HL-60 (cell line): ENCODE data around the gene FAM120AOS.

Source experiments
- GABPA ChIP-seq: IDR thresholded peaks from 2 replicates; pipeline ENCODE4 v1.6.1; 2012; ENCODE audit warnings: low read depth
- POLR2AphosphoS5 ChIP-seq: IDR thresholded peaks from 2 replicates; pipeline ENCODE4 v1.6.1; 2012; ENCODE audit warnings: low read depth
- TF ChIP-seq, protein P1 (sequence below): IDR thresholded peaks from one replicate; pipeline ENCODE4 v1.5.1; 2011; ENCODE audit warnings: low read length, control low read depth, inconsistent platforms; ENCODE audit not compliant: insufficient read depth
- TF ChIP-seq, protein P2 (sequence below): IDR thresholded peaks from 2 replicates; pipeline ENCODE4 v1.6.1; 2012; ENCODE audit warnings: low read depth; ENCODE audit not compliant: insufficient replicate concordance

DNA sequence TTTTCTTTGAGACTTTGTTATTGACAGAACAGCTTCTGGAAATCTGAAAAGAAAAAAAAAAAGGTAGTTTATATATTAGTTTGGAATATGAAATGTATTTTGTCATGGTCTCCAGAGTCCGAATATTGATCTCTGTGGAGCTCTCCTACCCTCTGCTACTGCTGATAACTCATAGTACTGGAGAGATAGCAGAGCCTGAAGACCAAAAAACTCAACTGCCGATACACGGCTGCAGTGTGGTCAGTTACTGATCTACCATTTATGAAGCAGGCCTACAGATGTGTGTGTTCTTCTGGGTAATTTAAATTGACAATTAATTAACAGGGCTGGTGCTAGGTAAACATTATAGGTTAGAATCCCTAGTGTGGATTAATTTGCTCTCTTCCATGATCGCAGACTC lies 5.7 kb downstream of the FAM120AOS start:
- TF ChIP-seq GABPA = no peak
- TF ChIP-seq, protein P1, sequence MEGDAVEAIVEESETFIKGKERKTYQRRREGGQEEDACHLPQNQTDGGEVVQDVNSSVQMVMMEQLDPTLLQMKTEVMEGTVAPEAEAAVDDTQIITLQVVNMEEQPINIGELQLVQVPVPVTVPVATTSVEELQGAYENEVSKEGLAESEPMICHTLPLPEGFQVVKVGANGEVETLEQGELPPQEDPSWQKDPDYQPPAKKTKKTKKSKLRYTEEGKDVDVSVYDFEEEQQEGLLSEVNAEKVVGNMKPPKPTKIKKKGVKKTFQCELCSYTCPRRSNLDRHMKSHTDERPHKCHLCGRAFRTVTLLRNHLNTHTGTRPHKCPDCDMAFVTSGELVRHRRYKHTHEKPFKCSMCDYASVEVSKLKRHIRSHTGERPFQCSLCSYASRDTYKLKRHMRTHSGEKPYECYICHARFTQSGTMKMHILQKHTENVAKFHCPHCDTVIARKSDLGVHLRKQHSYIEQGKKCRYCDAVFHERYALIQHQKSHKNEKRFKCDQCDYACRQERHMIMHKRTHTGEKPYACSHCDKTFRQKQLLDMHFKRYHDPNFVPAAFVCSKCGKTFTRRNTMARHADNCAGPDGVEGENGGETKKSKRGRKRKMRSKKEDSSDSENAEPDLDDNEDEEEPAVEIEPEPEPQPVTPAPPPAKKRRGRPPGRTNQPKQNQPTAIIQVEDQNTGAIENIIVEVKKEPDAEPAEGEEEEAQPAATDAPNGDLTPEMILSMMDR = no peak
- TF ChIP-seq POLR2AphosphoS5 = no peak
- TF ChIP-seq, protein P2, sequence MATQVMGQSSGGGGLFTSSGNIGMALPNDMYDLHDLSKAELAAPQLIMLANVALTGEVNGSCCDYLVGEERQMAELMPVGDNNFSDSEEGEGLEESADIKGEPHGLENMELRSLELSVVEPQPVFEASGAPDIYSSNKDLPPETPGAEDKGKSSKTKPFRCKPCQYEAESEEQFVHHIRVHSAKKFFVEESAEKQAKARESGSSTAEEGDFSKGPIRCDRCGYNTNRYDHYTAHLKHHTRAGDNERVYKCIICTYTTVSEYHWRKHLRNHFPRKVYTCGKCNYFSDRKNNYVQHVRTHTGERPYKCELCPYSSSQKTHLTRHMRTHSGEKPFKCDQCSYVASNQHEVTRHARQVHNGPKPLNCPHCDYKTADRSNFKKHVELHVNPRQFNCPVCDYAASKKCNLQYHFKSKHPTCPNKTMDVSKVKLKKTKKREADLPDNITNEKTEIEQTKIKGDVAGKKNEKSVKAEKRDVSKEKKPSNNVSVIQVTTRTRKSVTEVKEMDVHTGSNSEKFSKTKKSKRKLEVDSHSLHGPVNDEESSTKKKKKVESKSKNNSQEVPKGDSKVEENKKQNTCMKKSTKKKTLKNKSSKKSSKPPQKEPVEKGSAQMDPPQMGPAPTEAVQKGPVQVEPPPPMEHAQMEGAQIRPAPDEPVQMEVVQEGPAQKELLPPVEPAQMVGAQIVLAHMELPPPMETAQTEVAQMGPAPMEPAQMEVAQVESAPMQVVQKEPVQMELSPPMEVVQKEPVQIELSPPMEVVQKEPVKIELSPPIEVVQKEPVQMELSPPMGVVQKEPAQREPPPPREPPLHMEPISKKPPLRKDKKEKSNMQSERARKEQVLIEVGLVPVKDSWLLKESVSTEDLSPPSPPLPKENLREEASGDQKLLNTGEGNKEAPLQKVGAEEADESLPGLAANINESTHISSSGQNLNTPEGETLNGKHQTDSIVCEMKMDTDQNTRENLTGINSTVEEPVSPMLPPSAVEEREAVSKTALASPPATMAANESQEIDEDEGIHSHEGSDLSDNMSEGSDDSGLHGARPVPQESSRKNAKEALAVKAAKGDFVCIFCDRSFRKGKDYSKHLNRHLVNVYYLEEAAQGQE = no peak
